H1 (cell line): ENCODE results near the gene CCT5. TPM values are rescaled to one million over a fixed set of nuclear protein-coding genes. Genes with fewer than 3 reads are reported as not detected.

Experiments used
- CTCF ChIA-PET: fragments of 300-600 bp; sonication (Branson Sonifier 250); formaldehyde crosslinking; loops from one replicate; lab custom pipeline; 2021; ENCODE audit not compliant: partially characterized antibody; lab: Charles Lee
- POLR2A ChIA-PET: fragments of 300-600 bp; sonication (Branson Sonifier 250); formaldehyde crosslinking; loops from one replicate; lab custom pipeline; 2021; ENCODE audit warnings: inconsistent platforms; ENCODE audit not compliant: partially characterized antibody; lab: Charles Lee
- DNase-seq, 2 experiments: peaks; one replicate each; pipeline versions ENCODE4 v3.0.0 to v3.0.0-alpha.2; 2010 to 2022; ENCODE audit warnings: low spot score in 2 of 2, low read depth in 1 of 2, mixed read lengths in 1 of 2
- FAIRE-seq: peaks from 2 replicates; lab custom pipeline; 2011; peaks lifted over from hg19 to GRCh38; lab: Jason Lieb, UNC
- H2AFZ ChIP-seq: 2 replicates; pipeline ENCODE4 v1.8.1; 2012; ENCODE audit warnings: low read length, inconsistent platforms
- H2AK5ac ChIP-seq: 2 replicates; pipeline ENCODE4 v1.6.1; 2013; ENCODE audit warnings: low read depth, low read length
- H2BK120ac ChIP-seq: replicated peaks from 2 replicates; pipeline ENCODE3; 2013; ENCODE audit warnings: low read depth, low read length, inconsistent platforms
- H2BK12ac ChIP-seq: 2 replicates; pipeline ENCODE4 v1.6.1; 2013; ENCODE audit warnings: low read depth, low read length
- H2BK15ac ChIP-seq: 2 replicates; pipeline ENCODE4 v1.6.1; 2013; ENCODE audit warnings: low read length
- H2BK20ac ChIP-seq: 2 replicates; pipeline ENCODE4 v1.6.1; 2013; ENCODE audit warnings: low read length
- H2BK5ac ChIP-seq: 2 replicates; pipeline ENCODE4 v1.6.1; 2013; ENCODE audit warnings: low read depth, low read length
- H3K14ac ChIP-seq: 2 replicates; pipeline ENCODE4 v1.6.1; 2013; ENCODE audit warnings: inconsistent platforms; ENCODE audit not compliant: insufficient read length
- H3K18ac ChIP-seq: 2 replicates; pipeline ENCODE4 v1.6.1; 2013; ENCODE audit warnings: low read length; ENCODE audit errors: extremely low read depth
- H3K23ac ChIP-seq: 2 replicates; pipeline ENCODE4 v1.6.1; 2013; ENCODE audit warnings: inconsistent platforms; ENCODE audit not compliant: insufficient read length
- H3K23me2 ChIP-seq: 2 replicates; pipeline ENCODE4 v1.6.1; 2013; ENCODE audit warnings: low read depth, low read length
- H3K27ac ChIP-seq: 2 replicates; pipeline ENCODE4 v1.6.1; 2011; ENCODE audit warnings: low read depth, low read length, inconsistent platforms
- H3K27me3 ChIP-seq, 4 experiments: replicated peaks in 1 of 4; 1 replicate in 1 of 4; 2 replicates in 3 of 4; pipeline versions ENCODE4 v1.6.1 to v1.8.1; 2011 to 2013; ENCODE audit warnings: low read length in 3 of 4, mild to moderate bottlenecking in 3 of 4, inconsistent platforms in 2 of 4, mixed read lengths in 2 of 4, moderate library complexity in 1 of 4; ENCODE audit not compliant: control insufficient read depth in 3 of 4, insufficient read depth in 3 of 4; ENCODE audit errors: extremely low read depth in 1 of 4
- H3K36me3 ChIP-seq, 4 experiments: 2 replicates each; pipeline versions ENCODE4 v1.6.1 to v1.8.1; 2011 to 2013; ENCODE audit warnings: mild to moderate bottlenecking in 4 of 4, low read length in 3 of 4, moderate library complexity in 2 of 4, control low read depth in 1 of 4, inconsistent platforms in 1 of 4; ENCODE audit not compliant: insufficient read depth in 4 of 4, control insufficient read depth in 2 of 4
- H3K4ac ChIP-seq: replicated peaks from 2 replicates; pipeline ENCODE3; 2013; ENCODE audit warnings: low read length, low read depth, mixed read lengths, inconsistent platforms; ENCODE audit not compliant: insufficient read length
- H3K4me1 ChIP-seq, 4 experiments: replicated peaks in 1 of 4; 1 replicate in 1 of 4; 2 replicates in 3 of 4; pipeline versions ENCODE4 v1.6.1 to v1.8.1; 2011 to 2013; ENCODE audit warnings: low read length in 3 of 4, inconsistent platforms in 2 of 4, mixed read lengths in 1 of 4; ENCODE audit not compliant: insufficient read depth in 4 of 4, control insufficient read depth in 3 of 4
- H3K4me2 ChIP-seq, 2 experiments: 2 replicates each; pipeline versions ENCODE4 v1.6.1 to v1.8.1; 2011 to 2013; ENCODE audit warnings: low read depth in 2 of 2, low read length in 2 of 2, control low read depth in 1 of 2, inconsistent platforms in 1 of 2, mild to moderate bottlenecking in 1 of 2; ENCODE audit not compliant: insufficient read depth in 1 of 2
- H3K4me3 ChIP-seq, 4 experiments: fragments of 200-600, 300-600 bp in 1 of 4; sonication (generic), shearing (Covaris generic), sonication (Bioruptor Twin) in 1 of 4; 2 replicates each; pipeline versions ENCODE4 v1.5.1 to v1.8.1; 2011 to 2016; ENCODE audit warnings: low read length in 4 of 4, low read depth in 3 of 4, control low read depth in 2 of 4, inconsistent platforms in 2 of 4, mild to moderate bottlenecking in 2 of 4, mixed read lengths in 1 of 4, moderate library complexity in 1 of 4; ENCODE audit not compliant: insufficient read depth in 2 of 4; ENCODE audit errors: extremely low read depth in 1 of 4
- H3K56ac ChIP-seq: replicated peaks from 2 replicates; pipeline ENCODE3; 2013; ENCODE audit warnings: low read depth, mild to moderate bottlenecking, mixed read lengths, low read length, inconsistent platforms; ENCODE audit not compliant: insufficient read length
- H3K79me1 ChIP-seq: 2 replicates; pipeline ENCODE4 v1.6.1; 2013; ENCODE audit warnings: low read depth, low read length, control low read depth
- H3K79me2 ChIP-seq, 2 experiments: 2 replicates each; pipeline versions ENCODE4 v1.6.1 to v1.8.1; 2012 to 2013; ENCODE audit warnings: low read length in 2 of 2, mild to moderate bottlenecking in 2 of 2, inconsistent platforms in 1 of 2; ENCODE audit not compliant: insufficient read depth in 2 of 2, control insufficient read depth in 1 of 2
- H3K9ac ChIP-seq, 4 experiments: replicated peaks in 1 of 4; 1 replicate in 1 of 4; 2 replicates in 3 of 4; pipeline versions ENCODE4 v1.6.1 to v1.8.1; 2011 to 2013; ENCODE audit warnings: low read depth in 3 of 4, low read length in 3 of 4, control low read depth in 2 of 4, mild to moderate bottlenecking in 2 of 4, moderate library complexity in 2 of 4, inconsistent platforms in 1 of 4; ENCODE audit errors: extremely low read depth in 1 of 4
- H3K9me3 ChIP-seq, 2 experiments: 2 replicates each; pipeline versions ENCODE4 v1.6.1 to v1.8.1; 2012 to 2013; ENCODE audit warnings: mild to moderate bottlenecking in 2 of 2, moderate library complexity in 2 of 2, control low read depth in 1 of 2, inconsistent platforms in 1 of 2, low read depth in 1 of 2, low read length in 1 of 2, mixed read lengths in 1 of 2; ENCODE audit not compliant: insufficient read depth in 2 of 2
- H4K20me1 ChIP-seq, 2 experiments: replicated peaks in 1 of 2; 2 replicates each; pipeline versions ENCODE3 to v1.8.1; 2011 to 2013; ENCODE audit warnings: inconsistent platforms in 2 of 2, low read length in 2 of 2, mild to moderate bottlenecking in 1 of 2; ENCODE audit not compliant: insufficient read depth in 2 of 2, control insufficient read depth in 1 of 2
- H4K5ac ChIP-seq: 2 replicates; pipeline ENCODE4 v1.6.1; 2013; ENCODE audit warnings: low read length, low read depth, mixed read lengths, inconsistent platforms; ENCODE audit not compliant: insufficient read length
- H4K8ac ChIP-seq: 2 replicates; pipeline ENCODE4 v1.8.0; 2013; ENCODE audit warnings: mild to moderate bottlenecking, moderate library complexity, low read length, inconsistent platforms; ENCODE audit not compliant: insufficient read depth; ENCODE audit errors: extremely low read depth
- H4K91ac ChIP-seq: replicated peaks from 2 replicates; pipeline ENCODE3; 2013; ENCODE audit warnings: low read length, mixed read lengths, inconsistent platforms; ENCODE audit not compliant: insufficient read length
- CHD2 ChIP-seq: IDR thresholded peaks from 2 replicates; pipeline ENCODE4 v1.6.1; 2012; ENCODE audit warnings: low read length, improper control_type of control experiment
- FOSL1 ChIP-seq: IDR thresholded peaks from 2 replicates; pipeline ENCODE4 v1.6.1; 2011; ENCODE audit warnings: mild to moderate bottlenecking, low read depth, low read length, moderate library complexity; ENCODE audit not compliant: insufficient read depth
- GABPA ChIP-seq: IDR thresholded peaks from 2 replicates; pipeline ENCODE4 v1.6.1; 2011; ENCODE audit warnings: mild to moderate bottlenecking, low read length, moderate library complexity, borderline replicate concordance; ENCODE audit not compliant: insufficient read depth
- SIN3A ChIP-seq, 2 experiments: IDR thresholded peaks in 1 of 2; conservative IDR thresholded peaks in 1 of 2; 2 replicates each; pipeline ENCODE4 v1.6.1; 2011 to 2012; ENCODE audit warnings: low read length in 2 of 2, improper control_type of control experiment in 1 of 2, low read depth in 1 of 2, mild to moderate bottlenecking in 1 of 2
- SIX5 ChIP-seq: IDR thresholded peaks from 2 replicates; pipeline ENCODE4 v1.6.1; 2011; ENCODE audit warnings: mild to moderate bottlenecking, low read depth, low read length
- WGBS, 2 experiments: shearing (Covaris generic) in 1 of 2; methylation state at CpG; one replicate each; pipeline versions ENCODE4 v1.1.6 to v1.1.7; 2013 to 2015; ENCODE audit warnings: low lambda C conversion rate in 2 of 2, mixed read lengths in 2 of 2, inconsistent platforms in 1 of 2, low coverage in 1 of 2, missing lambda C conversion rate in 1 of 2; ENCODE audit not compliant: insufficient replicate concordance in 2 of 2, insufficient coverage in 1 of 2, insufficient read length in 1 of 2; ENCODE audit errors: extremely low coverage in 1 of 2, missing lambda C conversion rate in 1 of 2; 5-methylcytosine and 5-hydroxymethylcytosine counted together
- polyA plus RNA-seq, 7 experiments: library from polyadenylated mRNA; depleted of rRNA in 3 of 7; stranded (reverse) in 5 of 7; unstranded in 2 of 7; fragments of >200 nt in 5 of 7; fragments of 200-250 nt in 2 of 7; gene quantifications; 1 replicate in 5 of 7; 2 replicates in 1 of 7; 4 replicates in 1 of 7; pipeline versions ENCODE4 v1.2.1 to v1.2.3, GENCODE V29; 2011 to 2013; ENCODE audit warnings: missing spikeins in 2 of 7, mixed read lengths in 2 of 7
- total RNA-seq: library from RNA; stranded (reverse); fragmentation: NEBNext Ultra II Directional; extraction: Animal tissue kit (Norgen Biotek cat#: 25700); gene quantifications from 2 replicates; pipeline ENCODE4 v1.2.1, GENCODE V29; 2021

The CCT5 gene
- total and polyA plus RNA-seq, 2 of the 8 experiments (the other 6 are each of a cell fraction or from before 2014, with no cell fraction given): 425 to 549 TPM

GRCh38 chr5:10308844-10309243, 58.8 kb downstream of the CCT5 start:
- Histone ChIP-seq H3K4me2 (no peak overlapping the region), H3K27ac (no peak overlapping the region), H3K4ac (no peak overlapping the region), H2BK5ac (no peak overlapping the region), H2BK15ac (no peak overlapping the region), H2BK120ac (no peak overlapping the region), H4K20me1 (peaks cover 0 to 6% of the 10 kb centered on the region in 2 experiments), H3K14ac (no peak overlapping the region), H3K27me3 (peaks cover 0 to 2% (median 0%) of the 10 kb centered on the region in 4 experiments; a peak in 1 of 7 replicates), H3K36me3 (no peaks in the 10 kb centered on the region), H3K56ac (no peak overlapping the region), H3K9me3 (no peaks in the 10 kb centered on the region), H3K23me2 (peaks cover 6% of the 10 kb centered on the region), H4K5ac (no peak overlapping the region), H3K23ac (no peak overlapping the region), H4K8ac (no peak overlapping the region), H3K4me1 (peaks cover 0 to 6% (median 4%) of the 10 kb centered on the region in 4 experiments; a peak in 5 of 7 replicates), H2AFZ (no peak overlapping the region), H3K4me3 (no peak overlapping the region), H4K91ac (no peak overlapping the region), H3K18ac (no peak overlapping the region), H2BK12ac (no peak overlapping the region), H3K79me1 (no peaks in the 10 kb centered on the region), H3K9ac (no peak overlapping the region), H3K79me2 (no peaks in the 10 kb centered on the region), H2BK20ac (no peak overlapping the region), H2AK5ac (no peak overlapping the region)
- WGBS, 2 experiments: 73% methylated on average over 6 of the region's 6 CpGs; no CpG with 5 or more reads in 1 of the 2 experiments
- TF ChIP-seq FOSL1 (no peak), CHD2 (no peak), GABPA (no peak), SIN3A (conservative IDR thresholded peaks at IDR 0.05 in 1 of 2, IDR thresholded peaks at IDR 0.05 in 1 of 2; ENCODE audit: low read depth in 1 of 2, low read length in 2 of 2) (no peak), SIX5 (no peak)
- POLR2A ChIA-PET: interaction anchor here (1.3 to 1.6 kb wide), 3 partner anchors 10 to 44 kb away, joined by 3 to 8 read pairs (median 5); partner anchors contain the start of gene MARCHF6
- CTCF ChIA-PET: interaction anchor here (1.2 to 1.8 kb wide), 4 partner anchors 21 to 96 kb away, joined by 3 to 4 read pairs (median 3); no protein-coding TSS in a partner anchor
- FAIRE-seq (no peak), DNase-seq (no peak)
